Ishikawa (cell line): Measurements from ENCODE around the gene C5.

Experiments used
- CEBPB ChIP-seq: IDR thresholded peaks from 2 replicates; pipeline ENCODE4 v1.6.1; 2012
- CREB1 ChIP-seq: IDR thresholded peaks from 2 replicates; pipeline ENCODE4 v1.6.1; 2012; ENCODE audit warnings: low read depth
- EGR1 ChIP-seq: IDR thresholded peaks from 2 replicates; pipeline ENCODE4 v1.6.1; 2012
- EP300 ChIP-seq: IDR thresholded peaks from 2 replicates; pipeline ENCODE4 v1.6.1; 2012; ENCODE audit warnings: borderline replicate concordance
- FOXM1 ChIP-seq: IDR thresholded peaks from 2 replicates; pipeline ENCODE4 v1.6.1; 2012; ENCODE audit warnings: low read depth, borderline replicate concordance
- NFIC ChIP-seq: IDR thresholded peaks from 2 replicates; pipeline ENCODE4 v1.6.1; 2012
- RAD21 ChIP-seq: IDR thresholded peaks from 2 replicates; pipeline ENCODE4 v1.6.1; 2012; ENCODE audit warnings: low read depth
- TAF1 ChIP-seq: IDR thresholded peaks from 2 replicates; pipeline ENCODE4 v1.6.1; 2012; ENCODE audit warnings: low read depth, mild to moderate bottlenecking
- TCF12 ChIP-seq: IDR thresholded peaks from 2 replicates; pipeline ENCODE4 v1.6.1; 2012; ENCODE audit warnings: low read depth
- TEAD4 ChIP-seq: IDR thresholded peaks from 2 replicates; pipeline ENCODE4 v1.6.1; 2012
- YY1 ChIP-seq: IDR thresholded peaks from 2 replicates; pipeline ENCODE4 v1.6.1; 2012; ENCODE audit warnings: low read depth
- ZBTB7A ChIP-seq: IDR thresholded peaks from 2 replicates; pipeline ENCODE4 v1.6.1; 2012; ENCODE audit warnings: low read depth
- TF ChIP-seq, protein P1 (sequence below): IDR thresholded peaks from 2 replicates; pipeline ENCODE4 v1.6.1; 2012
- TF ChIP-seq, protein P2 (sequence below): IDR thresholded peaks from 2 replicates; pipeline ENCODE4 v1.6.1; 2012
- TF ChIP-seq, protein P3 (sequence below): IDR thresholded peaks from 2 replicates; pipeline ENCODE4 v1.6.1; 2012; ENCODE audit warnings: low read depth, mild to moderate bottlenecking

Gene C5

DNA sequence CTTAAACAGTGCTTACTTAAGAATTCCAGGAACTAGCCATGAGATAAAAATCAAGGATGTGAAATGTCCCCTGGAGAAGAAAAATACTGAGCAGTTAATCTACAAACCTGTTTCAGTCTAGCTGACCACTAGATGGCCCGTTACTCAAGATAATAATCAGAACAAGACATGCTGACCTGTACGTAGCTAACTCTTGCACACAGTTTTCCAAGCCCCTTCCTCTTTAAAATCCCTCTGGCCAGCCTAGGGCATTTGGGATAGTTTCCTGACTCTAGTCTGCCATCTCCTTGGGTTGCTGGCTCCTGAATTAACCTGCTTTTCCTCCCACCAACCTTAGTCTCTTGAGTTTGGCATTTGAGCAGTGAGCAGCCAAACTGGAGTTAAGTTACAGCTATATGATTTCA, 64.3 kb downstream of the C5 start:
- TF ChIP-seq FOXM1 (no peak), RAD21 (peak; percentile 74)

DNA sequence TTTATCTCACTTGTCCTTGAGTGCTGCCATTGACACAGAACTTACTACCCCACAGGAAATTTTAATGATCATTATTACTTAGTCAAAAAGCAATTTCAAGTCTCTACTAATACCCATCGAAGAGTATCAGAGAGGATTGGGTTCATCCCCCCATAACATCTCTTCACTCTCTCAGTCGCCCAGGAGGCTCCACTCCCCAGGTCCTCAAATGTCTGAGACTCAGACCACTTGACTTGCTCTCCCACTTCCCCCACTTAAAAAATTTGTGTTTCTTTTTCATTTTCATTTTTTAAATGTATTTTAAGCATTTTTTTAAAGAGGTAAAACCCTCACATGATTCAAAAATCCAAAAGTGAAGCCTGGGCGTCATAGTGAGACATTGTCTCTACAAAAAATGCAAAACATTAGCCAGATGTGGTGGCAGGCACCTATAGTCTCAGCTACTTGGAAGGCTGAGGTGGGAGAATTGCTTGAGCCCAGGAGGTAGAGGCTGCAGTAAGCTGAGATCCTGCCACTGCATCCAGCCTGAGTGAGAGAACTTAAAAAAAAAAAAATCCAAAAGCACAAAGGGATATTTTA, 66.7 kb downstream of the C5 start:
- TF ChIP-seq, protein P1, sequence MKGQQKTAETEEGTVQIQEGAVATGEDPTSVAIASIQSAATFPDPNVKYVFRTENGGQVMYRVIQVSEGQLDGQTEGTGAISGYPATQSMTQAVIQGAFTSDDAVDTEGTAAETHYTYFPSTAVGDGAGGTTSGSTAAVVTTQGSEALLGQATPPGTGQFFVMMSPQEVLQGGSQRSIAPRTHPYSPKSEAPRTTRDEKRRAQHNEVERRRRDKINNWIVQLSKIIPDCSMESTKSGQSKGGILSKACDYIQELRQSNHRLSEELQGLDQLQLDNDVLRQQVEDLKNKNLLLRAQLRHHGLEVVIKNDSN, result no peak
- TF ChIP-seq EGR1 (no peak), ZBTB7A (no peak), EP300 (no peak), FOXM1 (no peak), TAF1 (no peak), CEBPB (no peak), YY1 (no peak), RAD21 (no peak), TCF12 (no peak)
- TF ChIP-seq, protein P2, sequence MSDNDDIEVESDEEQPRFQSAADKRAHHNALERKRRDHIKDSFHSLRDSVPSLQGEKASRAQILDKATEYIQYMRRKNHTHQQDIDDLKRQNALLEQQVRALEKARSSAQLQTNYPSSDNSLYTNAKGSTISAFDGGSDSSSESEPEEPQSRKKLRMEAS, result no peak

DNA sequence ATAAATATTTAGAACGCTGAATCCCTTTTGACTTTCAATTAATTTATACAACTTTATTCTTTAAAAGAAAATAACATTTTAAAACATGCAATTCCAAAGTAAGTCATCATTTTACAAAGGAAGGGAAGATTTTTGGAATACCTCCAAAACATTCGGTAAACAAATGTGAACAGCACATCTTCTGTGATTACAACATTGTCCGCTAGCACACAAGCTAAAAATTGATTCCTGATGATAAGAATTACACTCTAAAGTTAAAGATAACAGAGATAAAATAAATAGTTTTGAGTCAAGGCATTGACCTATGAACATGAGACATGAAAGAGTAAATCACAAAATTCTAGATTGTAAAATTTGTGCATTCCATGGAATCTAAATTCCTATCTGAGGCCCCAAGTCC, 67.2 kb downstream of the C5 start:
- TF ChIP-seq RAD21, result no peak
- TF ChIP-seq, protein P1, result no peak
- TF ChIP-seq FOXM1, result no peak
- no peak for TF ChIP-seq NFIC

DNA sequence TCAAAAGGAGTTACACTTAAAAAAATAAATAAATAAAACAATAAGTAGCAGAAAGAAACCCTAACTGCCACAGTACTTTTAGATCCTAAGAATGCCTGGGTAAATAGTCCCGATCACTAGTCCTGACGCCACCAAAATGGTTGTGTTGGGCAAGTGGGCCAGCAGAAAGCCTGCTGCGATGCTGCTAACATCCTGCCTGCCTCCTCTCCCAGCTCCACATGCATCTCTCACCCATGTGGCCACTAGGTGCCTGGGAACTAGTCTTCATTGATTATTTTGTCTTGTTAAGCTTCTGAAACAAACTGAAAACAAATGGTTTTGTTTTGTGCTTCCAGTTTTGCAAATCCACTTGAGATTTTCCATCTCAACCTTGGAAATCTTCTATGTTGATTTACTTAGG, 69.1 kb downstream of the C5 start:
- TF ChIP-seq TCF12 (no peak), TEAD4 (no peak), FOXM1 (no peak), ZBTB7A (no peak), TAF1 (no peak), NFIC (no peak), RAD21 (no peak), YY1 (no peak)
- TF ChIP-seq, protein P3, sequence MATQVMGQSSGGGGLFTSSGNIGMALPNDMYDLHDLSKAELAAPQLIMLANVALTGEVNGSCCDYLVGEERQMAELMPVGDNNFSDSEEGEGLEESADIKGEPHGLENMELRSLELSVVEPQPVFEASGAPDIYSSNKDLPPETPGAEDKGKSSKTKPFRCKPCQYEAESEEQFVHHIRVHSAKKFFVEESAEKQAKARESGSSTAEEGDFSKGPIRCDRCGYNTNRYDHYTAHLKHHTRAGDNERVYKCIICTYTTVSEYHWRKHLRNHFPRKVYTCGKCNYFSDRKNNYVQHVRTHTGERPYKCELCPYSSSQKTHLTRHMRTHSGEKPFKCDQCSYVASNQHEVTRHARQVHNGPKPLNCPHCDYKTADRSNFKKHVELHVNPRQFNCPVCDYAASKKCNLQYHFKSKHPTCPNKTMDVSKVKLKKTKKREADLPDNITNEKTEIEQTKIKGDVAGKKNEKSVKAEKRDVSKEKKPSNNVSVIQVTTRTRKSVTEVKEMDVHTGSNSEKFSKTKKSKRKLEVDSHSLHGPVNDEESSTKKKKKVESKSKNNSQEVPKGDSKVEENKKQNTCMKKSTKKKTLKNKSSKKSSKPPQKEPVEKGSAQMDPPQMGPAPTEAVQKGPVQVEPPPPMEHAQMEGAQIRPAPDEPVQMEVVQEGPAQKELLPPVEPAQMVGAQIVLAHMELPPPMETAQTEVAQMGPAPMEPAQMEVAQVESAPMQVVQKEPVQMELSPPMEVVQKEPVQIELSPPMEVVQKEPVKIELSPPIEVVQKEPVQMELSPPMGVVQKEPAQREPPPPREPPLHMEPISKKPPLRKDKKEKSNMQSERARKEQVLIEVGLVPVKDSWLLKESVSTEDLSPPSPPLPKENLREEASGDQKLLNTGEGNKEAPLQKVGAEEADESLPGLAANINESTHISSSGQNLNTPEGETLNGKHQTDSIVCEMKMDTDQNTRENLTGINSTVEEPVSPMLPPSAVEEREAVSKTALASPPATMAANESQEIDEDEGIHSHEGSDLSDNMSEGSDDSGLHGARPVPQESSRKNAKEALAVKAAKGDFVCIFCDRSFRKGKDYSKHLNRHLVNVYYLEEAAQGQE, result no peak

DNA sequence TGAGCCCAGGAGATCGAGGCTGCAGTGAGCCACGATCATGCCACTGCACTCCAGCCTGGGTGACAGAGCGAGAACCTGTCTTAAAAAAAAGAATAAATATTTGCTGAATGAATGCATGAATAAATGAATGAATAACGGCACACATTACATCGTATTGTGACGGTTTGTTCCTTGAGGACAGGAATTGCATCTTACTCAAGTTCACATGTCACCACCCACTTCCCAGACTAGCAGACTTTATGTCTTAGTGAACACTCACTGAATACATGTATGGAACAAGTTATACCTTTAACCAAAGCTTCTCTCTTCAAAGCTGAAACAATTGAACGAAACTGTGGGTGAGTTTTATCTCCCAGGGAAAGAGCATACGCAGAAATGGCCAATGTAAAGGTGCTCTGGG, 70.3 kb downstream of the C5 start:
- no peak for TF ChIP-seq CREB1
- no peak for TF ChIP-seq YY1

DNA sequence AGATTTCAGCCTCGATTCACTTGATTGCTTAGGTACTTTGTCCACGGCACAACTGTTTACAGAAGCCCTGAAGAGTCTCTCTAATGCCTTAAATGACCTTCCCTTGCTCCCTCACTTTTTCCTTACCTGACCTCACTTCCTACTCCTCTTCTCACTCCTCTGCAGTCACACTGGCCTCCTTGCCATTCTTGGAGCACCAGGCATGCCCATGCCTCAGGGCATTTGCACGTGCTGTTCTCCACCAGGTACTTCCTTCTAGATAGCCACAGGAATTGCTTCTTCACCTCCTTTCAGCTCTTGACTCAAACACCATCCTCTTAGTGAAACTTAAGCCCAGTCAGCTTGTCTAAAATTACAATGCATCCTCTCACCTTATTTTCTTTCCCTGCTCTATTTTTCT, 71.1 kb downstream of the C5 start:
- TF ChIP-seq YY1, result no peak
- TF ChIP-seq TAF1, result no peak
- TF ChIP-seq TEAD4, result no peak
- no peak for TF ChIP-seq FOXM1

DNA sequence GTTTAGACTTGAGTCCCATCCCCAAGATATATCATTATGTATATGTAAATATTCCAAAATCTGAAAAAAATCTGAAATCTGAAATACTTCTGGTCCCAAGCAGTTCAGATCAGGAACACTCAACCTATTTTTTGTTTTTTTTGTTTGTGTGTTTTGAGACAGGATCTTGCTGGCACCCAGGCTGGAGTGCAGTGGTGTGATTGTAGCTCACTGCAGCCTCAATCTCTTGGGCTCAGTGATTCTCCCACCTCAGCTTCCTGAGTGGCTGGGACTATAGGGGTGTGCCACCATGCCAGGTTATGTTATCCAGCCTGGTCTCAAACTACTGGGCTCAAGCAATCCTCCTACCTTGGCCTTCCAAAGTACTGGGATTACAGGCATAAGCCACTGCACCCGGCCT, 72.8 kb downstream of the C5 start:
- TF ChIP-seq RAD21 (no peak), FOXM1 (no peak), TEAD4 (no peak), YY1 (no peak), EP300 (no peak), ZBTB7A (no peak)

DNA sequence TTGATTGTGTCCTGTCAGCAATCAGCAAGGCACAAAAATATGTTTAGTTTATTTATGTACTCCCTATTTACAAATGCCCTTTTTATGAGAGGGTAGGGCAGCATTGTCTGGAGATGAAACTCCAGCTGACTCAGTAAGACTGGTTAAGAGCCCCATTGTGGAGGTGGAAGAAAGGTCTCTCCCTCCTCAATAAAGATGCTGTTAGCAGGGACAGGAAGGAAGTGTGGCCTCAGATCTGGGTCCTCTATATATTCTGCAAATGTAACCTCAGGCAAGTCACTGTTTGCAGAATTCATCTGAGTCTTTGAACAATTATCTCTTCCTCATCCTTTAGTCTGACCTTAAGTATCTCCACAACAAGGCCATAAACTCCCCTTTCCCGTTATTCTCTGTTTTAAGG, 75.2 kb downstream of the C5 start:
- TF ChIP-seq NFIC, result no peak

DNA sequence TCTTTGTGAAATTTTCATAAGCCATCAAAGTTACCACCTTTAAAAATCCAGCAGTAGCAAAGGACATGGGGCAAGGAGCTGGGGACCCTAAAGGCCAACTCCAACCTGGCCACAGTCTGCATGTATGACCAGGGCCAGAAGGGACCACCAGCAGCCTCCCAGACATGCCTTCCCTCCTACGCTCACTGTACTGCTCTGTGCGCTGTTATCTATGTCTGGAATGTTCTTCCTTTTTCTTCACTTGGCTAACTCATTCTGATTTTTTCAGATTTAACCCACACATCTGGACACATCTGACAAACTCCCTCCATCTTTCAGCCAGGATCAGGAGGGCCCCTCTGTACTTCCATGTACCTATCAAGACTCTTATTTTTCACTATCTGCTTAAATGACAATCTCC, 75.9 kb downstream of the C5 start:
- TF ChIP-seq NFIC, result no peak
- no peak for TF ChIP-seq TEAD4

DNA sequence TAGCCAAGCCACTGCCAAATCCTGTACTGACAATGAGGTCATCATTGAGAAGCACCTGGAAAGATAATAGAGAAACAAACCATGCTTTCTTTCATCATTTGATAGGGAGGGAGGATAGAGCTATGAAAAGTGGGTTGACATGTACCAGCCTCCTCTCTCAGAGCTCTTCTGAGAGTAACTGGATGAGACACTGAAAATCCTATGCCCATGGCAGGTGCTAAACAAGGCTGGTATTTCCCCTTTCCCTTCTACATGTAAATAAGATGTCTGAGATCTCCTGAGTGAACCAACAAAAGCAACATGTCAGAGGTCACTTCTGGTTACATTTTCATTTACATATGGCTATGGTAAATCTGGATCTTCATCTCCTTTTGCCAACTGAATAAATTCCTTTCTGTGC, 78.1 kb downstream of the C5 start:
- TF ChIP-seq YY1, result no peak
- TF ChIP-seq CEBPB, result no peak
- TF ChIP-seq, protein P3, result no peak
- TF ChIP-seq NFIC, result no peak
- no peak for TF ChIP-seq ZBTB7A
- TF ChIP-seq TEAD4, result no peak
- TF ChIP-seq TAF1, result no peak
- TF ChIP-seq TCF12, result no peak
- no peak for TF ChIP-seq FOXM1
- TF ChIP-seq EGR1, result no peak
- TF ChIP-seq, protein P1, result no peak
- no peak for TF ChIP-seq CREB1
